ENCODE data around the gene INTS12.

DNA sequence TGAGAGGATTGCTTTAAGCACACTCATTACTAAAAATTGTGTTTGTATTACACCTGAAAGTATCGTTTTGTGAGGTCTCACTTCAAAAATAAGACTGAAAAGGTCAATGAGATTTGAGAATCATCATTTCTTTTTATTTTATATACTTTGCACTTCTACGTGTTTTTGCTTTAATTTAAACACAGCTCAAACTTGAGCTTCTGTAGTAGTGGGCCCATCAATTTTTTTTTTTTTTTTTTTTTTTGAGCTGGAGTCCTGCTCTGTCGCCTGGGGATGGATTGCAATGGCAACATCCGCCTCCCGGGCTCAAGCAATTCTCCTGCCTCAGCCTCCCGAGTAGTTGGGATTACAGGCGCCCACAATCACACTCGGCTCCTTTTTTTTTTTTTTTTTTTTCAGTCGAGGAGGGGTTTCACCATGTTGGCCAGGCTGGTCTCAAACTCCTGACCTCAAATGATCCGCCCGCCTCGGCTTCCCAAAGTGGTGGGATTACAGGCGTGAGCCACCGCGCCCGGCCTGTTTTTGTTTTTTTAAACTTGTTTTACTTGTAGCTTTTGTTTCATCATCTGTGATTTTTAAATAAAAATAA lies 1.6 kb upstream of the INTS12 start:
- no peak for TF ChIP-seq CTCF (IDR thresholded peaks at IDR 0.05; ENCODE audit: low read length)
- no peak for TF ChIP-seq EZH2phosphoT487 (IDR thresholded peaks at IDR 0.05; ENCODE audit: low read length)
